PC-3 (cell line): ENCODE measurements around the gene ARL10. TPM values are rescaled to one million over a fixed set of nuclear protein-coding genes. Genes with fewer than 3 reads are reported as not detected.
A peak's percentile ranks its signal among the peaks of the same experiment; 100 is the strongest.

Source experiments
- ATAC-seq: fragments of 200-7000 bp; cut with Tn5 transposase; 2 replicates; pipeline ENCODE4 v1.9.1; 2020; ENCODE audit warnings: mild to moderate bottlenecking, moderate library complexity
- BruUV-seq: library from RNA; stranded (reverse); fragments of 400-500 nt; replicated peaks from 2 replicates; lab custom pipeline; 2021; lab: Mats Ljungman, UMichigan
- CTCF ChIA-PET: fragments of 300-600 bp; sonication (Branson Sonifier 250); formaldehyde crosslinking; loops from one replicate; lab custom pipeline; 2022; ENCODE audit warnings: antibody characterized with exemption; lab: Charles Lee
- POLR2A ChIA-PET: fragments of 300-600 bp; sonication (Branson Sonifier 250); formaldehyde crosslinking; loops from one replicate; lab custom pipeline; 2022; ENCODE audit warnings: antibody characterized with exemption; ENCODE audit not compliant: unreplicated experiment; lab: Charles Lee
- DNase-seq: peaks from one replicate; pipeline ENCODE4 v3.0.0-alpha.2; 2015
- H2AFZ ChIP-seq: fragments of 300-600 bp; sonication (generic); 2 replicates; pipeline ENCODE4 v1.6.0; 2016; ENCODE audit warnings: antibody characterized with exemption, low read length
- H3F3A ChIP-seq: fragments of 300-600 bp; sonication (generic); one replicate; pipeline ENCODE4 v1.6.0; 2017; ENCODE audit warnings: antibody characterized with exemption, low read length, control low read depth, mild to moderate bottlenecking; ENCODE audit not compliant: unreplicated experiment
- H3K27ac ChIP-seq: fragments of 300-600 bp; sonication (generic); 2 replicates; pipeline ENCODE4 v1.5.1; 2016; ENCODE audit warnings: mild to moderate bottlenecking, low read length
- H3K27me3 ChIP-seq: fragments of 300-600 bp; sonication (generic); 2 replicates; pipeline ENCODE4 v1.6.1; 2016; ENCODE audit warnings: low read length, mixed read lengths
- H3K36me3 ChIP-seq: fragments of 300-600 bp; sonication (generic); 2 replicates; pipeline ENCODE4 v1.6.1; 2016; ENCODE audit warnings: low read depth, mixed run types, low read length, mixed read lengths
- H3K4me1 ChIP-seq: fragments of 300-600 bp; sonication (generic); 2 replicates; pipeline ENCODE4 v1.5.1; 2016; ENCODE audit warnings: low read length; ENCODE audit not compliant: insufficient read depth
- H3K4me2 ChIP-seq: fragments of 300-600 bp; sonication (generic); 2 replicates; pipeline ENCODE4 v1.6.0; 2016; ENCODE audit warnings: low read length
- H3K4me3 ChIP-seq: fragments of 300-600 bp; sonication (generic); 2 replicates; pipeline ENCODE4 v1.5.1; 2016; ENCODE audit warnings: mild to moderate bottlenecking, low read length, mixed read lengths
- H3K79me2 ChIP-seq: fragments of 300-600 bp; sonication (generic); 2 replicates; pipeline ENCODE4 v1.6.1; 2017; ENCODE audit warnings: low read length, mixed read lengths
- H3K9ac ChIP-seq: fragments of 300-600 bp; sonication (generic); 2 replicates; pipeline ENCODE4 v1.6.0; 2016; ENCODE audit warnings: mild to moderate bottlenecking, low read length
- H3K9me2 ChIP-seq: fragments of 300-600 bp; sonication (generic); replicated peaks from 2 replicates; pipeline ENCODE4 v1.6.1; 2016; ENCODE audit warnings: mixed run types, low read length, mixed read lengths
- H3K9me3 ChIP-seq: fragments of 300-600 bp; sonication (generic); 2 replicates; pipeline ENCODE4 v1.6.1; 2016; ENCODE audit warnings: low read length, mixed read lengths
- H4K20me1 ChIP-seq: fragments of 300-600 bp; sonication (generic); 2 replicates; pipeline ENCODE4 v1.6.1; 2016; ENCODE audit warnings: low read length, mixed read lengths
- CTCF ChIP-seq: fragments of 300-600 bp; sonication (generic); conservative IDR thresholded peaks from 2 replicates; pipeline ENCODE4 v1.5.1; 2017; ENCODE audit warnings: antibody characterized with exemption, low read depth, mild to moderate bottlenecking, low read length
- EZH2 ChIP-seq: fragments of 300-600 bp; sonication (generic); IDR thresholded peaks from one replicate; pipeline ENCODE4 v1.6.1; 2017; ENCODE audit warnings: antibody characterized with exemption, mild to moderate bottlenecking, low read length; ENCODE audit not compliant: unreplicated experiment
- EZH2phosphoT487 ChIP-seq: fragments of 300-600 bp; sonication (generic); IDR thresholded peaks from 2 replicates; pipeline ENCODE4 v1.6.1; 2018; ENCODE audit warnings: mild to moderate bottlenecking, antibody characterized with exemption, low read length, borderline replicate concordance
- intact Hi-C: fragments of 100-400 bp; cut with micrococcal nuclease; formaldehyde crosslinking; loops from 2 replicates; pipeline ENCODE4 v1.9.0; 2023
- total RNA-seq: library from RNA; depleted of rRNA; stranded (reverse); fragments of >200 nt; gene quantifications from 2 replicates; pipeline ENCODE4 v1.2.3, GENCODE V29; 2014

ARL10 gene
- total RNA-seq, 1 experiment from 2014 or later = 0.15 TPM

DNA sequence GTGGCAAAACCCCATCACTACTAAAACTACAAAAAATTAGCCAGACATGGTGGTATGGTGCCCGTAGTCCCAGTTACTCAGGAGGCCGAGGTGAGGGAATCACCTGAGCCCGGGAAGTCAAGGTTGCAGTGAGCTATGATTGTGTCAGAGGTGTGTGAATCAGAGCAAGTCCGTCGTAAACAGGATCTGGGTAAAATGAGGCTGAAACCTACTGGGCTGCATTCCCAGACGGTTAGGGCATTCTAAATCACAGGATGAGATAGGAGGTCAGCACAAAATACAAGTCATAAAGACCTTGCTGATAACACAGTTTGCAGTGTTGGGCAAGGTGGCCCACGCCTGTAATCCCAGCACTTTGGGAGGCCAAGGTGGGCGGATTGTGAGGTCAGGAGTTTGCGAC lies 53.0 kb downstream of the ARL10 start:
- Histone ChIP-seq H4K20me1 (peaks cover 10% of the 10 kb centered on the region; the same call in 1 of the 2 replicates), H3K27me3 (no peaks in the 10 kb centered on the region), H3K9me2 (no peaks in the 10 kb centered on the region), H3K79me2 (peaks cover 30% of the 10 kb centered on the region), H3F3A (no peaks in the 10 kb centered on the region), H3K27ac (peak overlapping the region; percentile 35), H3K36me3 (no peaks in the 10 kb centered on the region), H2AFZ (peak overlapping the region; percentile 17; the same call in 1 of the 2 replicates), H3K9me3 (no peaks in the 10 kb centered on the region), H3K4me2 (peak overlapping the region; percentile 50), H3K4me1 (peaks cover 40% of the 10 kb centered on the region), H3K9ac (no peak overlapping the region), H3K4me3 (no peak overlapping the region)
- intact Hi-C loops = no loop called here
- POLR2A ChIA-PET = interaction anchor here (1.0 kb wide), 1 partner anchor 29 kb away, joined by 4 read pairs; no protein-coding TSS in a partner anchor
- no TSS peak for BruUV-seq
- DNase-seq (peak; percentile 87), ATAC-seq (no peak; the same call in 1 of the 2 replicates)
- CTCF ChIA-PET = interaction anchor here (0.9 to 1.0 kb wide), 2 partner anchors 21 to 119 kb away, joined by 3 to 8 read pairs; partner anchors contain the start of gene RNF44
- no peak for TF ChIP-seq EZH2phosphoT487
- TF ChIP-seq EZH2 = no peak

DNA sequence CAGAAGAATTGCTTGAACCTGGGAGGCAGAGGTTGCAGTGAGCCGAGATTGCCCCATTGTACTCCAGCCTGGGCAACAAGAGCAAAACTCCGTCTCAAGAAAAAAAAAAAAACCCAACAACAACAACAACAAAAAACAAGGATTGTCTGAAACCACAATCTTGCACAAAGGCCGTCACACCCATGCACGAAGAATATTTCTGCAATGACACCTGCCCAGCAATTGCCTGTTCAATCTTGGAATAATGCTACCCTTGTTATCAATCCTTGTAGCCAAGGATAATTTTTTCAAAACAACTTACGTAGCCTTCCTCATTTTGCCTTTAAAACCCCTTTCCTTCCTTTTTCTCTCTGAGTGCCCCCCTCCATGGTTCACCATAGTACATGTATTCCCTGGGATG lies 54.8 kb downstream of the ARL10 start:
- ChIA-PET POLR2A (no interaction called here), CTCF (no interaction called here)
- Histone ChIP-seq H3K9ac (no peak overlapping the region), H3K4me1 (peaks cover 22% of the 10 kb centered on the region), H3K27me3 (no peaks in the 10 kb centered on the region), H3K36me3 (no peaks in the 10 kb centered on the region), H3K4me3 (no peak overlapping the region), H3K9me2 (no peaks in the 10 kb centered on the region), H3K4me2 (no peak overlapping the region), H4K20me1 (0 out of 2 replicates have a peak, but pooled peaks cover under 1% of the 10 kb centered on the region), H3F3A (no peaks in the 10 kb centered on the region), H3K79me2 (peaks cover 11% of the 10 kb centered on the region), H2AFZ (no peak overlapping the region), H3K27ac (no peak overlapping the region), H3K9me3 (no peaks in the 10 kb centered on the region)
- no peak for DNase-seq
- ATAC-seq = no peak
- TF ChIP-seq CTCF (no peak), EZH2phosphoT487 (no peak)
- BruUV-seq = no TSS peak
- intact Hi-C loops = no loop called here

DNA sequence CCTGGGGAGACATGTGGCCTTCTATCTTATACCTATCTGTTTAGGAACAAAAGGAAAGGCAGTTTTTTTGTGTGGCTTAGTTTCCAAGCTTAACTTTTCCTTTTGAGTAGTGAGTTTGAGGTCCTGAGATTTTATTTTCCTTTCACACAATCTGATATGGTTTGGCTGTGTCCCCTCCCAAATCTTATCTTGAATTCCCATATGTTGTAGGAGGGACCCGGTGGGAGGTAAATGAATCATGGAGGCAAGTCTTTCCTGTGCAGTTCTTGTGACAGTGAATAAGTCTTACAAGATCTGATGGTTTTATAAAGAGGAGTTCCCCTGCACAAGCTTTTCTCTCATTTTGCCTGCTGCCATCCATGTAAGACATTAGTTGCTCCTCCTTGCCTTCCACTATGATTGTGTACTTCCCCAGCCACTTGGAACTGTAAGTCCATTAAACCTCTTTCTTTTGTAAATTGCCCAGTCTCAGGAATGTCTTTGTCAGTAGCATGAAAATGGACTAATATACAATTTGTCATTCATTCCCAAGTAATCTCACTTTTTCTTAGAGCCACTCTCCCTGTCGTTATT lies 55.8 kb downstream of the ARL10 start:
- no peaks in the 10 kb centered on the region for H4K20me1 ChIP-seq
- no TSS peak for BruUV-seq
- no peak overlapping the region for H2AFZ ChIP-seq
- peaks cover 2% of the 10 kb centered on the region for H3K79me2 ChIP-seq
- no peak overlapping the region for H3K9ac ChIP-seq
- no peak overlapping the region for H3K27ac ChIP-seq
- H3K36me3 ChIP-seq = no peaks in the 10 kb centered on the region
- no peaks in the 10 kb centered on the region for H3F3A ChIP-seq
- DNase-seq (no peak), ATAC-seq (no peak)
- no peaks in the 10 kb centered on the region for H3K9me2 ChIP-seq
- POLR2A ChIA-PET = no interaction called here
- no peak overlapping the region for H3K4me3 ChIP-seq
- no peak overlapping the region for H3K4me2 ChIP-seq
- intact Hi-C loops = no loop called here
- CTCF ChIA-PET = no interaction called here
- no peak for TF ChIP-seq EZH2
- TF ChIP-seq CTCF = no peak
- TF ChIP-seq EZH2phosphoT487 = no peak
- H3K27me3 ChIP-seq = no peaks in the 10 kb centered on the region
- H3K4me1 ChIP-seq = peaks cover 20% of the 10 kb centered on the region
- peaks cover under 1% of the 10 kb centered on the region; the same call in 1 of the 2 replicates for H3K9me3 ChIP-seq
